GM21515 (cell line): ENCODE data around the gene DOCK4.

ENCODE experiments used
- ATAC-seq: cut with Tn5 transposase; IDR thresholded peaks from one replicate; pipeline ENCODE4 v1.9.1; 2021; ENCODE audit not compliant: unreplicated experiment

Gene DOCK4

DNA sequence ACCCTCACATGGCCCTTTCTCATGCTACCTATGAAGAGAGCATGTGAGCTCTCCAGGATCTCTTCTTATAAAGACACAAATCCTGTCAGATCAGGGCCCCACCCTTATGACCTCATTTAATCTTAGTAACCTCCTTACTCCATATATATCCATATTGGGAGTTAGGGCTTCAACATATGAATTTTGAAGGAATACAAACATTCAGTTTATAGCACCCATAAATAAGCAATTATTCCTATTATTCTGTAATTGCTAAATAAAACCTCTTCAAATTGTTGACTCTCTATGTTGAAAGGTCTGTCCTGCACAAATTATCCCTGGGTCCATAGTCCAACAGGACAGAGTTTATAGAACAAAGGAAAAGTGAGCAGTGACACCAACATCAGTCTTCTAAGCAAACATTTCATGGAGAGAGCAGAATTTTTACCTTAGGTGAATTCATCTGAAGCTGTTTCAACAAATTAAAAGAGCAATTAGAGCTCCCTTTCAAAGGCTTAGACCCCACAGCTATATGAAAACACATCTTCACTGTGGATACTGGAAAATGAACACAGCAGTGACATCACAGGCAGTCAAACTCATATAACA lies 12.2 kb downstream of the DOCK4 start:
- ATAC-seq: no peak

DNA sequence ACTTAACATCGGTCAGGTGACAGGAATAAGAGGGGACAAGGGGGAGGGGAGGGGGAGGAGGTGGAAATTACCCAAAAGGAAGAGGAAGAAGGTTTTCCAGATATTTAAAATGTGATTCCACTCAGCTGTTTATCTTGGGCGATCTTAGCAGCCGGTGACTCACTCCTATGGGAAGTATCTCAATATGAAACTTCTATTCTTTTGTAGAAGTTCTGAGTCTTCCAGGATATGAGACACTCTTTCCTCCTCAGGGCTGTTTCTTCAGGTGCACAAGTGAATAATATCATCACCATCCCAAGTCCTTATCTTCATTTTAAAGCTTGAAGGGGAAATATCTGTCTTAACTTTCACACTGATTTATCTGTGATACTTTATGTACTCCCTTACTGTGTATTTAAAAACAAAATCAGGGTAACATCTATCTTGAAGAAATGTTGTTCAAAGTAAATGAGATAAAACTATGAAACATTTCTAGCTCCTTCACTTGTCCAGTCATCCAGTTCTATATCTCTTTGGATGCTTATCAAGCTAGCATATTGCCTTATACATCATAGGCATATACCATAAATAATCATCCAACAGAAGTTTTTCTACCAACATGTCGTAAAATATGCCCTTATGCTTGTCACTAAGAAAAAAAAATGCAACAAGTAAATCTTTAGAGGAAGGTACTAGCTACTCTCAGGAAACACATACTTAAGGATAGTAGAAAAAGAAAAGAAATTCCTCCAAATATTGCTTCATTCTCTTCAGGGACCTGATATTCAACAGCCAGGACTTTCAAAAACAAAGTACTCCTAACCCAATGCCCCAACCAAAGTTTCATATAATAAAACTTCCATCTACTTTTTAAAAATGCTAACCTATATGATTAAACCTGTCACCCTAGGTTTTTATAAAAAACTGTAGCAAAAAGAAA lies 13.7 kb downstream of the DOCK4 start:
- no peak for ATAC-seq

DNA sequence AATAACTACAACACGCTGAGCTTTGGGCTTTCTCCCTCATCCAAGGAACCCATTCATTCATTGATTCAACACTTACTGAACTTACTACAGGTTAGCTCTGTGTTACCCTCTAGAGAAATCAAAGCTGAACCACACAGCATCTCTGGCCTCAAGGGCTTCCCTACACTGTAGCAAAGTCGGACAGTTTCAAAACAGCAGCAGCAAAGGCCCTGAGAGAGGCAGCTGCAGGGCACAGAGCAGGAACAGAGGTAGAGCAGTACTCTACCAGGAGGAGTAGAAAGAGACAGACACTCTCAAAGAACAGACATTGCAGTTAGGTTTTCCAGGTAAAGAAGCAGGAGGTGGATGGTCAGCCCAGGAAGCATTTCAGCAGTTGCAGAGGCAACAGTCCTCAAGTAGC lies 16.1 kb downstream of the DOCK4 start:
- ATAC-seq: no peak

DNA sequence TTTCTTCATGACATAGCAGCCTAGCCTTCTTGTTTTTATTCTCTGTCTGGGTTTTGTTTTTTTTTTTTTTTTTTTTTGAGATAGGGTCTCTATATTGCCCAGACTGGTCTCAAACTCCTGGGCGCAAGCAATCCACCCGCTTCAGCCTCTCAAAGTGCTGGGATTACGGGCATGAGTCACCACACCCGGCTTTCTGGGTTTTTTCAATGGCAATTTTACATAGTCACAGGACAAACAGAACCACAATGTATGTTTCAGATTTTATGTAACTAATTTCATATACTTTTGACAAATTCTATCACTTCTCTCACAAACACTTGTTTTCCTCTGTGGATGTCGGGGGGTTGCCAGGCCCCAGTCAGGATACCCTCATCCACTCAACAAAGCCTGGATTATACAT lies 16.5 kb downstream of the DOCK4 start:
- ATAC-seq: no peak

DNA sequence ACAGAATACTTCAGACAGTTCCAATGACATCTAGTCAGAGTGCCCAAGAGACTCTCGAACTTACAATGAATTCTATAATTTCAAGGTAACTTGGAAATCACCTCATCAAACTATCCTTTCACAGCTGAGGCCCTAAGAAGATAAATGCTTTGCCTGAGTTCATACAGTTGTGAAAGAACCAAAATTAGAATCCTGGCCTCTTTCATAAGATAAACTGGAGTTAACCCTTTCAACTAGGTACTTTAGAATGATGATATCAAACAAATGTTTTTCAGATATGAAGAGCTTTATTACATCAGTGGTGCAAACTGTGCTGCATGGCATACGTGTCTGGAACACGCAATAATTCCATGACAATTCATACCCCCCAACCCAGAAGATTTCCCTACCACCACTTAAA lies 17.9 kb downstream of the DOCK4 start:
- no peak for ATAC-seq

DNA sequence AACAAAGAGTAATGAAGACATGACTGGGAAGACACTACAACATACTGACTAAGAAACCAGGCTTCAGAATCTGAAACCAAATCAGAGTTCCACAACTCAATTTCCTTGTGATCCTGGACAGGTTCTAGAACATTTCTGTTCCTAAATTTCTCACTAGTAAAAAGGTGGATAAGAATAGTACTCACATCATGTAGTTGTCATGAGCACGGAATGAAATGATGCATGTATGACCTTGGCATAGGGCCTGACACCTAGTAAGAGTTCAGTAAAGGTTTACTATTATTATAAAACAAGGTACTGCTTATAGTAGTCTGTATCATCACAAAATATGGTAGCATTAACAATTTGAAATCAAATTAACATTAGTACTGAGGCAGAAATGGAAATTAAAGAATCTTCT lies 19.9 kb downstream of the DOCK4 start:
- no peak for ATAC-seq

DNA sequence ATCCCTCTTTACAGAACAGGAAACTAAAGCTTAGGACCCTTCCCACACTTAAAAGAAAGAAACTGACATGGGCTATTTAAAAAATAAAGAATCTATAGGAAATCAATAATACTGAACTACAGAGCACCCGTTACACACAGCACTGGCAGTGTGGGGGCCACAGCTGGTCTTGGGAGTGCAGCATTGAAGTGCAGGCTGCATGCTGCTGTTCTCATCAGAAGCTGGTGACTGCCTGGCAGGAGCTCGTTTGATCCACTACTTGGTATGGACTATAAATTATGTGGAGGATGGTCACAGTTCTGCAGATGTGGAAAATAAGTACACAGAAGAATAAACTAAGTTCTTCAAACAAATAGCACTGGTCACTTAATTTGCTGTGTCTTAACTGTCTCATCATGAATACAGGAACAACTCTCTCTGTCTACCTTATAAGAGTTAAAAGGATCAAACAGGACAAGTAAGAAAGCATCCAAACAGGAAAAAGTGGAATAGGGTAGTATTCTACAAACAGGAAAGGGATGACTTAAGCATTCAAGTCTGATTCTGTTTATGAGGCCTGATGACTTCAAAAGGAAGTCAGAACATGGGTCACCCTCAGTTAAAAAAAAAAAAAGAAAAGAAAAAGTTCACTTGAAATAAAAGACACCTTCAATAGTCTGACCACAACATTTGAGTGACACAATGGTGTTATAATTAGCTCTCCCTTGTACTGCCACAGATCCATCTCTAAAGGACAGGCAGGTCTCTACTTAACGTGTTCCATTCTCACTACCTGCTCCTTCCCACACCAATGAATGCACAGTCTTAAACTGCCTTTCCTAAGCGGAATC lies 21.0 kb downstream of the DOCK4 start:
- ATAC-seq: no peak

DNA sequence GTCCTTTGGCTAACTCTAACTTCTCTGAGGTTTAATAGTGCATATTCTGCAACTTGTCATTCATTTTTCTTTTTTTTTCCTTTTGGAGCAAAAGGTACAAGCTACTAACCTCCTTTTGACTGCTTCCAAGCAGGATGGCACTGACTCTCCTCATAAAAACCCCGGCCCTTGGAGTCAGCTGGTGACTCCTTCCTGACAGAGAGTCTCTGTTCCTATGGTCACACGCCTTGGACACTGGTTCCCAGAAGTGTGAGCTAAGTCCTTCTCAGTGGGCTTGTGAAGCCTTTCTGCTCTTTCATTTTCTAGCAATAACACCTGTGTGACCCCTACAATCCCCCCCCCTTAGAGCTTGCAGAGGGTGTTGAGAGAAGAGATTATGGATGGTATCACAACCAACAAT lies 21.7 kb downstream of the DOCK4 start:
- no peak for ATAC-seq

DNA sequence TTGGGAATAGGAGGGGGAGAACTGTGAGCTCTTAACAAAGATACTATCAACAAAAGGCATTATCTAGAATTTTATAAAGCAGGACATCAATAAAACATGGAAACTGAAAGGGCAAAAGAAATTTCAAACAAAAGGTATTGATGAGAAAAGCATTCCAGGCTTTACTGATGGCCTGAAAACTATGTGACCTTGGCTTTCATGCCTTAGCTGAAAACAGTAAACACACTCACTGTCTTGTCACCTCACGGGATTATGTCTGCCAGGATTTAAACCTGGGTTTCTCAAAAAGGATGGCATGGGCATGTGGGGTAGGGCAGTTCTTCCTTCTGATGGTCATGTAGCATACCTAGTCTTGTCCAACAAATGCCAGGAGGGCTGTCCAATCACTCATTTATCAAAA lies 22.9 kb downstream of the DOCK4 start:
- no peak for ATAC-seq

DNA sequence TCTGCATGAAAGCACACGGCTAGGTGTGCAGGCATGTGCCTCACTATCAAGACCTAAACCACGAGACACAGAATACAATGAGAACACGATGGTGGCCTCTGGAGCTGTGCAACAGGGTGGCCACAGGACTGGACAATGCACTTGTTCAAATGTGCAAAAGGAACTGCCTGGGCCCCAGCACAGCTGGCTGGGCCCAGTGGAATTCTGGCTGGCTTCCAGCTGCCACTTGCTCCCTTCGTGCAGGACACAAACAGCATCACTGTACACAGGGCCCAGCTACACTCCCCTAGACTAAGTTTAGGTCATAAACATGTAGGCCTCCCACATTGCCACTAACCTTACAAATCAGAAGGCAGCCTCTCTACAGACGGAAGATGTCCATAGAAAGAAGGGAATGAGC lies 23.4 kb downstream of the DOCK4 start:
- no peak for ATAC-seq

DNA sequence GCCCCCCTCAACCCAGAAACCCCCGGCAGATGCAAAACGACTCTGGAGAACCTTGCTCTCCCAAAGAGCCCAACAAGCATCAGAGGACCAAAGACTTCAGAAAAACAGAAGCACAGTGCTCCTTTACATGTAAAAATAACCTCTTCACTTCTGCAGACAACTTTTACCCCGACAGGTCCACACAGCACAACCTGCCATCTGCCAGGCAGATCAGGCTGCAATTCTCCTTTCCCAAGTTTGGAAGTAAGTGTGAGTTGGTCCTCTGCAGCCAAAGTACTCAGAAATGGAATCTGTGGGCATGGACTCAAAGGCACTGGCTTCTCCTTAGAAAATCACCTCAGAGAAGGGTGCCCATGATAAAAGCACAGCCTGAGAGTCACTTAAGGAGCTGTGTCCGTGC lies 26.0 kb downstream of the DOCK4 start:
- ATAC-seq: no peak

DNA sequence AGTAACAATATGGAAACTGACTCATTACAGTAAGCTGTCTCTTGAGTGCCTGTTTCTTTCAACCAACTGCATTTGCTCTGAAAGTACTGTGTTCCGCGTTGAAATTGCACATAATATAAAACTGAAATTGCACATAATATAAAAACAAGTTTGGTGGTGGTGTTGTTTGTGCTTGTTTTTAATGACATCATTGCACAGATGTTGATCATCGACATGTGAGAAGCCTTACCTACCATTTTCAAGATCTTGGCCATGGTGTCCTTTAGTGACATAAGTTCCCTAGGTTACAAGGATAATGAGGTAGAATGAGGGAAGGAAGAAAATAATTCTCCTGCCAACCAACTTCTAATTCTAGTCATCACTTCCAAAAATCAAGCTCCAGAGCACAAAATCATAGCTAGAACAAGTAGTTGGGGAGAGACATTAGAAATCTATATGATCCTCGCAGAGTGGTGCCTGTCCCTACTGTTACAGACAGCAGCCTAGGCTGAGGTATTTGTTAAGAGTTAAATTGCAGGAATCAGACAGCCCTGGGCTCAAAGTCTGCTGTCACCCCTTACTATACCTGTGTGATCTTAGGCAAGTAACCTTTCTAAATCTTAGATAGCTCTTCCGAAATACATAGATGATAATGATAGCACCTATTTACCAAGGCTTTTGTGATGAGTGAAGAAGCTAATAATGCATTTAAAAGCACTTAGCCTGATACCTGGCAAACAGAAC lies 29.3 kb downstream of the DOCK4 start:
- no peak for ATAC-seq

DNA sequence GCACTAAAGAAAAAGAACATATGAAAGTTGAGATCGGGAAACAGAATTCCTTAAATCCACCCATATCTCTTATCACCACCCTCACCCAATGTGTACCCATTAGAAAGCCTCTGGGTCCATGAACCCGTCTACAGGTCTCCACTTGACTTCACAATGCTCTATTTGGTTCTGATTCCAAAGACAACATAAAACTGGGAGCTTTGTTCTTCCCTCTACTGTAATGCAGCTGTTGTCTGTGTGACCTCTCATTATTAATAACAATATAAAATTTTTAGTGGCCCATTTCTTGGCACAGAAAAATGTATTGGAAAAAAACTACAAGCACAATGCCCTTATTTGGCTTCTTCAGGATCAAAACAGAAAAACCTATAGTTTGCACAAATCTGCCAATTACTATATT lies 30.0 kb downstream of the DOCK4 start:
- no peak for ATAC-seq

DNA sequence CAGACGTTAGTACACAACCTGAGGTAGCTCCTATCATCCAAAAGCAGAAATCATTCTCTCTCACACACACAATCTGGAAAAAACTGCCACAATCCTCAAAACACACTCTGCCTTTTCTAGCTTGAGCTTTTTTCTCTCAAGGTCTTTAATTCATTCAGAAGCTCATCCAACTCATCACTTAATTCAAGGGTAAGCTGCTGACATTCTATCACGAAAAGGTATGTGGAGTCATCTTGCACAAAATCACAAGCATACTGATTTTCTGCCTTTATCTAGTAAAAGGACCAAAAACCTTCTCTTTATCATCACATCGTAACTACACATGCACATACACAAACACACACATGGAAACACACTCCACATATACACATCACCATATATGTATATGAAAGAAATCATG lies 32.0 kb downstream of the DOCK4 start:
- ATAC-seq: no peak

DNA sequence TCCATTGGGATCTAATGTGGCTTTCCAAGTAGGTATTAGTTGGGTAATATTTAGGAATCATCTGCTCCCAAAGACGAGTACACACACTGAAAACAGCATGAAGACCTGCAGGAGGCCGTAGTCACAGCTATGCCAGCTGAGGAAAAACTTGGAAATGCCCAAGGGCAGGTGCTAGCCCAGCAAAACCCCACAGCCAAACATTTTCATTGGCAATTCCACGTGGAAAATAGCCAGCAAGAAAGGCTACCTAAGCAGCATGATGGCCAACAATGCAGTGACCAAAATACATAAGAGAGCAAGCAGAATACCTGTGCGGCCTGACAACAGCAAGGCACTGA lies 32.7 kb downstream of the DOCK4 start:
- no peak for ATAC-seq

DNA sequence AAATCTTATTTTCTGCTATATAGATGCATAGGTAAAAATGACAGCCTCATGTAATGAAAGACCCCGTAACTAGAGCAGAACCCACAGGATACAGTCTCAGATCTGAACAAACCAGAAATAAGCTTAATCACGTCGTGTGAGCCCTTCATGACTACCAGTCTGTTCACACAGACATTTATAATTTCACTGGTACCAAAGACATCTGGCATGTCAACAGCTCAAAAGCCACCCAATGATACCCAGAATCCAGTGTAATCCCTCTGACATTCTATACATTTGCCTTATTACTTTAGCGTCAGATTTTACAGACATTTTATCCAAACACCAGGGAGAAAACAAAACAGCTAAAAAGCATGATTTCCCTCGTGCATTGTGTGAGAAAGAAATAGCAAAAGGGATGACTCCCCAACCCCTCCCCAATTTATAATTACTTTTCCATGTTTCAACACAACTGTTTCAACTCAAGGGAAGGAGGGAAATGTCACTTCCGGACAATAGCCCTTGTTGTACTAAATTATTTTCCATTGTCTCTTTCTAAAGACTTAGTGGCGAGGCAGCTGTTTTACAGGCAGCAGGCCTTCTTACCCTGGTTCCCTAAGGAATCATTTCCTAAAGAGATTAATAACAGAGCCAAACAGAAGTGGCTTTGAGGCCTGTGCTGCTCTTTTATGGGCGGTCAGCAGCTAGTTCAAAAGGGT lies 33.2 kb downstream of the DOCK4 start:
- ATAC-seq: no peak

DNA sequence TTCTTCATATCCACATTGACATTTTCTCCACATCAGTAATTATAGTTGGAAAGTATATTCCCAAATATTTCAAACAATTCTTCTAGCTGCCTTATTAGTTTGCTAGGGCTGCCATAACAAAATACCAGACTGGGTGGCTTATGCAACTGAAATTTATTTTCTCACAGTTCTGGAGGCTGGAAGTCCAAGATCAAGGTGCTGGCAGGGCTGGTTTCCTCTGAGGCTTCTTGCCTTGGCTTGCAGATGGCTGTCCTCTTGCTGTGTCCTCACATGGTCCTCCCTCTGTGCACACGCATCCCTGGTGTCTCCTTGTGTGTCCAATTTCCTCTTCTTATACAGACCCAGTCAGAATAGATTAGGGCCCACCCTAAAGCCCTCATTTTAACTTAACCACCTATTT lies 34.5 kb downstream of the DOCK4 start:
- no peak for ATAC-seq

DNA sequence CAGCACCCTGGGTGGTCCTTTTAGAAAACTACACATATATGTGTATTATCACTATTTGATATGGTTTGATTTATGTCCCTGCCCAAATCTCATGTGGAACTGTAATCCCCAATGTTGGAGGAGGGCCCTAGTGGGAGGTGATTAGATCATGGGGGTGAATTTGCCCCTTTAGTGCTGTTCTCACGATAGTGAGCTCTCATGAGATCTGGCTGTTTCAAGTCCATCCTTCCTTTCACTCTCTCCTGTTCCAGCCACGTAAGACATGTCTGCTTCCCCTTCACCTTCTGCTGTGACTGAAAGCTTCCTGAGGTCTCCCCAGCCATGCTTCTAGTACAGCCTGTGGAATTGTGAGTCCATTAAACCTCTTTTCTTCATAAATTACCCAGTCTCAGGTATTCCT lies 37.3 kb downstream of the DOCK4 start:
- no peak for ATAC-seq

DNA sequence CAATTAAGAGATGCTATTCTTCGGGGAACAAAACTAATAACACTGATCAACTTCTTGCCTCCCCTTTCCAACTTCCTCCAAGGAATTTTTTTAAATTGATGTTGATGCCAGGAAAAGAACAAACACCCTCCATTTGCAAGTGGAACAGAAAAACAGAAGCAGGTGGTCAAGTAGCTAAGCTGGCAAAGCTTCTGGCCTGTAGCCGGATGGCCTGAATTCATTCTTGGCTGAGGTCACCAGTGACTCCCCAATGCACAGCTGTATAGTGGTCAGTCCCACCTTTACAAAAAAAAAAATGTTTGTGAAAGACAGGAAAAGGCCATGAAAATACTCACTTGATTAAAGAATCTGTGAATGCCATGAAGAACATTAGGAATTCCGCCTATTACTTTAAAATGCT lies 39.1 kb downstream of the DOCK4 start:
- no peak for ATAC-seq

DNA sequence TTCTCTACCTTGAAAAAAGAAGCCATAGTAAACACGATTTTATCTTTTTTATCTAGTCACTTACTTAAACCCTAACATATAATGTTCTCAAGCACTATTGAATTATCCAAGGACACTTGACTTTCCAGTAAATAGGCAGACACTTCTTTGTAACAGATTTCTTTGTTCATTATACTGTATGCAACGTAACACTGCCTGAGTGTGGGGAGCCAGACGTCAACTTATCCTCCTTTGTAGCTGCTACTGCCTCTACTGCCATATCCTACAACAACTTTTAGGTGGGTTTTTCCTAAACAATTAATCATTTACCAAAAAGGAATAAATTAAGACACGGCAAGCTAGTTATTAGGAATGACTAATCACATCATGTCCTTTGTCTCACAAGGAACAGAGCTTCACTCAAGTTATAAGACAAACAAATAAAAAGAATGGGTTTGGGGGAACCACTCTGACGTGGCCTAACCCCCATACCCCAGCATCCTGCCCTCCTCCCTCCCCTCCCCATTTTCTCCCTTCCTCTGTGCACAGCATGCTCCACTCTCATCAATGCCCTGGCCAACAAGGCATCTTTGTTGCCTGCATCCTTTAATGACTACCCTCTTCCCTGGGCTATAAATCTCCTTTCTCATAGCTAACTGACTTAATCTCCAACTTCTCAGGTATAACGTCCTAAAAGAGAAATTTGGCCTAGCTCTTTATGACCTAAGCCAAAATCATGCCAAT lies 43.3 kb downstream of the DOCK4 start:
- no peak for ATAC-seq
